ENCODE measurements around the gene MYBPHL.

The MYBPHL gene

DNA sequence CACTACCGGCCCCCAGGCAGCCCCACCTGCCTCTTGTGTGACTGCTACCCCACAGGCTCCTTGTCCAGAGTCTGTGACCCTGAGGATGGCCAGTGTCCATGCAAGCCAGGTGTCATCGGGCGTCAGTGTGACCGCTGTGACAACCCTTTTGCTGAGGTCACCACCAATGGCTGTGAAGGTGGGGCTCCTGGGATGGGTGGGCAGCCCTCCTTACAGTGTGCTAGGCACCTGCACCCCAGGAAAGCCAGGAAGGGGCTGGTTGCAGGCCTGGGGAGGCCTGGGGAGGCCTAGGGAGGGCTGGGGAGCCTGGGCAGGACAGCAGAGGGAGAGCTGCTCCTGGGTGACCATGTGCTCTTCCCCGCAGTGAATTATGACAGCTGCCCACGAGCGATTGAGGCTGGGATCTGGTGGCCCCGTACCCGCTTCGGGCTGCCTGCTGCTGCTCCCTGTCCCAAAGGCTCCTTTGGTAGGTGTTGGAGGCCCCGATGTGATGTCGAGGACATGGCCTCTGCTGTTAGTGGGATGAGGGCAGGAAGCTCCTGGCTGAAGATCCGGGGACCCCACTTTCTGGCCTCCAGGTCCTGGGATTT is 41.0 kb downstream of the MYBPHL start:
- no peak for DNase-seq (ENCODE audit: low spot score)

DNA sequence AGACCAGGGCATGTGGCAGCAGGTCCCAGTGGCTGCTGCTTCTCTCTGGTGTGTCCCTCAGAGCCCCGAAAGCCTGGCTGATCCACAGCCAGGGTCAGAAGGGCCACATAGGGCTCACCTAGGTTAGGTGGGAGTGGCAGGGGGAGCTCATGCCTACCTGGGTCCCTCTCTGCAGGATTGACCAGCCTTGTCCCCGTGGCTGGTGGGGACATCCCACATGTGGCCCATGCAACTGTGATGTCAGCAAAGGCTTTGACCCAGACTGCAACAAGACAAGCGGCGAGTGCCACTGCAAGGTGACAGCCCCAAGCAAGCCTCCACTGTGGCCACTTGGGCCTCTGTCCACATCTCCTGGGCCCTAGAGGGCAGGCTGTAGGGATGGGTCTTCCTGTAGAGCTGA is 41.8 kb downstream of the MYBPHL start:
- DNase-seq (ENCODE audit: low spot score) = no peak

DNA sequence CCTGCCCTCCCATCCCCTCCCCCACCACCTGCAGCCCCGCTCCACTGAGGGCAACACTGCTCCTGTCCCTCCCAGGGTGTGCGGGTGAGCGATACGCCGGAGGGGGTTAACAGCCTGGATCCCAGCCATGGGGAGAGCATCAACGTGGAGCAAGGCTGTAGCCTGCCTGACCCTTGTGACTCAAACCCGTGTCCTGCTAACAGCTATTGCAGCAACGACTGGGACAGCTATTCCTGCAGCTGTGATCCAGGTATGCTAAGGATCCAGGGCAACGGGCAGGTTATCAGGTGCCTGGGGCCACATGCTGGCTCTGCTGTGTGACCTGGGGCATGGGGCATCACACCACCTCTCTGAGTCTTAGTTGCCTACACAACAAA is 42.4 kb downstream of the MYBPHL start:
- DNase-seq (ENCODE audit: low spot score) = no peak

DNA sequence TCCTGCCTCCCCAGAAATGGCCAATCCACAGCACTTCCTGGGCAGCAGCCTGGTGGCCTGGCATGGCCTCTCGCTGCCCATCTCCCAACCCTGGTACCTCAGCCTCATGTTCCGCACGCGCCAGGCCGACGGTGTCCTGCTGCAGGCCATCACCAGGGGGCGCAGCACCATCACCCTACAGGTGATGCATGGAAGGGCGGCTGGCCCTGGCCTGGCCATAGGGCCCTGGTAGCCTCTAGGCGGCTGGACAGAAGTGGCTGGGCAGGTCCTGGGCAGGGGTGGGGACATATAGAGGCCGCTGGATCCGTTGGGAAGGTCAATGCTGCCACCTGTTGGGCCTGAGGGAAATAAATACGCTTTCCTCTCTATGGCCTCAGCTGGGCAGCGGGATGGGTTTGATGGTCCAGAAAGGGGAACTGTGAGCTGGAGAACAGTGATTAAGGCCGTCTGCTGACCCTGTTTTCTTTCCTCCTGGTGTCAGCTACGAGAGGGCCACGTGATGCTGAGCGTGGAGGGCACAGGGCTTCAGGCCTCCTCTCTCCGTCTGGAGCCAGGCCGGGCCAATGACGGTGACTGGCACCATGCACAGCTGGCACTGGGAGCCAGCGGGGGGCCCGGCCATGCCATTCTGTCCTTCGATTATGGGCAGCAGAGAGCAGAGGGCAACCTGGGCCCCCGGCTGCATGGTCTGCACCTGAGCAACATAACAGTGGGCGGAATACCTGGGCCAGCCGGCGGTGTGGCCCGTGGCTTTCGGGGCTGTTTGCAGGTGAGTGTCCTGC is 43.0 kb downstream of the MYBPHL start:
- DNase-seq (ENCODE audit: low spot score) = peak; percentile 87

DNA sequence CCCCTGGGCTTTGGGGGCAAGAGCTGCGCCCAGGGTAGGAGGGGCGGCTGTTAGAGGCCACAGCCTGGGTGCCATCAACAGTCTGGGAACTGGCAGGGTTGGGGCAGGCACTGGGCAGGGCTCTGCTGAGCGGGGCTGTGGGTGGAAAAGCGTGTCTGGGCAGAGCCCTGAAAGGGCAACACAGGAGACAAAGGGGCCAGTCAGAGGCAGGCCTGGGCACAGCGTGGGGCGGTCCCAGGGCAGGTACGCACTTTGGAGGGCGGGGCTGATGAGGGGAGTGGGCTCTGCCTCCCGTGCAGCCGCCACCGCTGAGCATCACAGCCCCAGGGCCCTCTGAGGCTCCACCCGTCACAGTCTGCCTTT is 43.6 kb downstream of the MYBPHL start:
- DNase-seq (ENCODE audit: low spot score) = no peak

DNA sequence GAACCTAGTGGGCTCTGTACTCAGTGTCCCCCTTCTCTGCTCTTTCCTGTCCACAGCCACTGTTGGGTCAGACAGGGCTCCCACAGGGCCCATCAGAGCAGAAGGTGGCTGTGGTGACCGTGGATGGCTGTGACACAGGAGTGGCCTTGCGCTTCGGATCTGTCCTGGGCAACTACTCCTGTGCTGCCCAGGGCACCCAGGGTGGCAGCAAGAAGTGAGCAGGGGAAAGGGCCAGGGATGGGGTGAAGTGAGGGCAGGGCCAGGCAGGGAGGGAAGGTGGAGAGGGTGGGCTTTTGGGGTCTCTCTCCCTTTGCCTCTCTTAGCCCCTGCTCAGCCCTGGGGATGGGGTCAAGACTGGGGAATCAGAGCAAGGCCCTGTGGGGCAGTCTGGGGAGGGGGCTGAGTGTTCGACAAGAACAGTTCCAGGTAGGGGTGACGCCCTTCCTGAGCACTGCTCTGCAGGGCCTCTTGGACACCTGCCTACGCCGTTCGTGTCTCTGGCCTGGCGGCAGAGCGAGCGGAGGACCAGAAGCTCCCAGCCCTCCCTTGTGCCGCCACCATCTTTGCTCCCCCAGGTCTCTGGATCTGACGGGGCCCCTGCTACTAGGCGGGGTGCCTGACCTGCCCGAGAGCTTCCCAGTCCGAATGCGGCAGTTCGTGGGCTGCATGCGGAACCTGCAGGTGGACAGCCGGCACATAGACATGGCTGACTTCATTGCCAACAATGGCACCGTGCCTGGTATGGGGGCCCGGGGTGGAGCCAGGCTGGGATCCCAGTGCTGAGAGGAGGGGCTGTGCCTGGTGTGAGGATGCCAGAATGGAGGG is 44.4 kb downstream of the MYBPHL start:
- DNase-seq (ENCODE audit: low spot score) = no peak

DNA sequence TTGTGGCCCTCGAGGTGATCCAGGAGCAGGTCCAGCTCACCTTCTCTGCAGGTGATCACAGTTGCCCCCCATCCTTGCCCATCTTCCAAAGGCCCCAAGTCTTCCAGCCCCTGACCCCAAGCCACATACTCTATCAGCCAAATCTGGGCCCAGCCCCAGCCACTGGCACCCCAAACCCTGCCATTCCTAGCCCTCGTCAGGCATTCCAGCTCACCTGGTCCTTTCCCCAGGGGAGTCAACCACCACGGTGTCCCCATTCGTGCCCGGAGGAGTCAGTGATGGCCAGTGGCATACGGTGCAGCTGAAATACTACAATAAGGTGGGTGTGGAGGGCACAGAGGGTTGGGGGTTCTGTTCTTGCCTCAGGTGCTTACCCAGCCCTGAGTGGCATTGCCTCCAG is 45.2 kb downstream of the MYBPHL start:
- no peak for DNase-seq (ENCODE audit: low spot score)

DNA sequence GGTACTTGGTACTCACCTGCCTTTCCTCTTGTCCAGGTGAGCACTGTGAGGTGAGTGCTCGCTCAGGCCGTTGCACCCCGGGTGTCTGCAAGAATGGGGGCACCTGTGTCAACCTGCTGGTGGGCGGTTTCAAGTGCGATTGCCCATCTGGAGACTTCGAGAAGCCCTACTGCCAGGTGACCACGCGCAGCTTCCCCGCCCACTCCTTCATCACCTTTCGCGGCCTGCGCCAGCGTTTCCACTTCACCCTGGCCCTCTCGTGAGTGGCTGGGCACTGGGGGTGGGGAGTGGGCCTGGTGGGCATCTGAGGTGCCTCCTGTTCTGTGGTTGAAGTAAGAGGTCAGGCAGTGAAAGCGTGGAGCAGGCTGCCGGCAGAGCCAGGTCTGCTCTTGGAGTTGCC is 45.8 kb downstream of the MYBPHL start:
- DNase-seq (ENCODE audit: low spot score) = no peak

DNA sequence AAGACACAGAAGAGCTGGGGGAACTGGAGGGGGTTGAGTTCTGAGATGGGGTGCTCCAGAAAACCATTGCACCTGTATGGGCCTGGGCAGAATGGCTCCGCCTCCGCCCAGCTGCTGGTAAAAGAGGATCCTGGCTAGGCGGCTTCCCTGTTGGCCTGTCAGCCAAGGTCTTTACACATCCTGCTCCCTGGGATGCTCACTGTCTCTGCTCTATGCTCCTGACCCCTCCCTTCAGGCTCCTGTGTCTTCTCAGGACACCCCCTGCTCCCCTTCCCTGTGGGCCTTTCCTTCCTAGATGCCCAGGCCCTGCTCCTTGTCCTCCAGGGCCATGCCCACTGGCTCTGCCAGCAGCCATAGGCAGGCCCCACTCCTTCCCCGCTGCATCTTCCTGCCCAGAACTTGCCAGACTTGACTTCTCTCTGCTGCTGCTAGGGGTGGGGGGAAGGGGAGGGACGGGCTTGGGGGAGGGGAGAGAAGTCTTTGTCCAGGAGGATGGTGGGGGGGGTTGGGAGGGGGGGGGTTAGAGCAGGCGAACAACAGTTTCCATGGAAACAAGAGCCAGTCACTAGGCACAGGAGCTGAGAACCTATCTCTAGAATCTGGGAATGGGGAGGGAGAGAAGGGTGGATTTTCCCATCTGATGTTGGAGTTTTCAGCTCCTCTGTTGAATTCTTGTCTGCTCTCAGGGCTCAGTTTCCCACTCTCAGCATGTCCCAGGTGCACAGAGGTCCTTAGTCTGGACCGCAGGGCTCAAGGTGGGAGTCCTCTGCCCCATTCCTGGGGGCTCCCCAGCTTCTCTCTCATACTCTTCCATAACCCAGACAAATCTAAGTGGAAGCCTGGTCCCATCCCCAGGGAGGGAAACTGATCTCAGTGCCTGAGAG is 46.9 kb downstream of the MYBPHL start:
- no peak for DNase-seq (ENCODE audit: low spot score)

DNA sequence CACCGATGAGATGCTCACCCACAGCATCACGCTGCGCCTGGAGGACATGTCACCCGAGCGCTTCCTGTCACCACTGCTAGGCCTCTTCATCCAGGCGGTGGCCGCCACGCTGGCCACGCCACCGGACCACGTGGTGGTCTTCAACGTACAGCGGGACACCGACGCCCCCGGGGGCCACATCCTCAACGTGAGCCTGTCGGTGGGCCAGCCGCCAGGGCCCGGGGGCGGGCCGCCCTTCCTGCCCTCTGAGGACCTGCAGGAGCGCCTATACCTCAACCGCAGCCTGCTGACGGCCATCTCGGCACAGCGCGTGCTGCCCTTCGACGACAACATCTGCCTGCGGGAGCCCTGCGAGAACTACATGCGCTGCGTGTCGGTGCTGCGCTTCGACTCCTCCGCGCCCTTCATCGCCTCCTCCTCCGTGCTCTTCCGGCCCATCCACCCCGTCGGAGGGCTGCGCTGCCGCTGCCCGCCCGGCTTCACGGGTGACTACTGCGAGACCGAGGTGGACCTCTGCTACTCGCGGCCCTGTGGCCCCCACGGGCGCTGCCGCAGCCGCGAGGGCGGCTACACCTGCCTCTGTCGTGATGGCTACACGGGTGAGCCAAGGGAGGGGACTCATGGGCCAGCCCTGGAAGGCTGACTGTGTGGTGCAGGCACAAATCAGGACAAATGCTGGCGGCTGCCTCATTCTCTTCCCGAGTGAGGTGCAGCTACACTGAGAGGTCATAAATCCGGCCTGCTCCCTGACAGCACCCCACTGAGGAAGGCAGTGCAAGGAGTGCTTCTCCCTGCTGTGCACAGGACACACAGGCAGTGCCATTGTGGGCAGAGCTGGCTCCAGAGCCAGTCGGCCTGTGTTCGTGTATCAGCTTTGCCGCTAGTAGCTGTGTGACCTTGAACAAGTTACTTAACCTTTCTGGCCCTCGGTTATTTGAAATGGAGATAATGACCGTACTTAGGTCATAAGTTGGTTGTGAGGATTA is 48.0 kb downstream of the MYBPHL start:
- DNase-seq (ENCODE audit: low spot score) = no peak

DNA sequence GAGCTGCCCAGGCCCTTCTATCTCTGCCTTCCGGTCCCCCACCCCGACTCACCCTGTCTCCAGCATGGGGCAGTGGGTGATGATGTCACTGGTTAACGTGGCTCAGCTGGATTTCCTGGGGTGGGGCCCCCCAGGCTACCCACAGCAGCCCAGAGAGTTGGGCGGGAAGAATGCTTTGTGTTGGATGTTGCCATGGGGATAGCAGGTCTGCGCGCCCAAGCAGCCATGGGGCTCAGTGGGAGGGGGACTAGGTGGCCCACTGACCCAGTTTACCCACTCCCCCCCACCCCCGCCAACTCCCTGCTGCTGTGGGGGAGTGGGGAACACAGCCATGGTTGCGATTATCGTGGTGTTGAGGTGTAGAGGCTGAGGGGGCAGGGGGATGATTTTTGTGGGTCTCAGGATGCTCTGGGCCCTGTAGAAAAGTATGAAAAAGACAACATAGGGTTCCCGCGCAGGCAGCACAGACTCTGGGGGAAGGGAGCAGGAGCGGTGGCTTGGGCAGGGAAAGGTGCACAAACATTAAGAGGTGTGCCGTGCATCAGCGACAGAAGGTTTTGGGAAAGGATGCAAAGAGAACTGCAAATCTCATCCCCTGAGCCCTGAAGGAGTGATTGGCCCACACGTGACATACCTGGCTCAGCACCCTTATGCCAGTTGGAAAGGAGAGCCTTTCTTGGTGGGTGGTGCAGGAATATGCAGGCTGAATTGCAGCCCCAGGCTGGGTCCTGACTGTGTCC is 49.0 kb downstream of the MYBPHL start:
- no peak for DNase-seq (ENCODE audit: low spot score)

DNA sequence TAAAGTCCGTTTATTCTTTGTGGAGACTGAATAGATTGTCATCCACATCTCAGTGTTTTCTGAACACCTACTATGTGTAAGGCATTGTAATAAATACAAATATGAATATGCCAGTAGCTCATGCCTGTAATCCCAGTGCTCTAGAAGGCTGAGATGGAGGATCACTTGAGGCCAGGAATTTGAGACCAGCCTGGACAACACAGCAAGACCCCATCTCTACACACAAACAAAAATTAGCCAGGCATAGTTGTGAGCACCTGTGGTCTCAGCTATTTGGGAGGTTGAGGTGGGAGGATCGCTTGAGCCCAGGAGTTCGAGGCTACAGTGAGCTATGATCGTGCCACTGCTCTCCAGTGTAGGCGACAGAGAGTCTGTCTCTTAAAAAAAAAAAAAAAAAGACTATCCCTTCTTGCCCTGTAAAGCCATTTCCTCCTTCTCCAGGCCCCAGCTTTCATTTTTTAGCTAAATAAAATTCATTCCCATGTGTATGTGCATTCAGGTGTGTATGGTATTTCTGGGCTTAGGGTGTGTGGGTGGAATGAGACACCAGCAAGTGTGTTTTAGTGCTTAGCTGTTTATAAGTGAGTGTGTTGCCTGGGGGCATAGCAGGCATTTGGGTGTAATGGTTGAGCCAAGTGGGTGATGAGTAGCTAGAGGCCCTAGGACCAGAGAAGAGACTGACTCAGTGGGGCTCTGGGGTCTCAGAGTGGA is 49.7 kb downstream of the MYBPHL start:
- no peak for DNase-seq (ENCODE audit: low spot score)

DNA sequence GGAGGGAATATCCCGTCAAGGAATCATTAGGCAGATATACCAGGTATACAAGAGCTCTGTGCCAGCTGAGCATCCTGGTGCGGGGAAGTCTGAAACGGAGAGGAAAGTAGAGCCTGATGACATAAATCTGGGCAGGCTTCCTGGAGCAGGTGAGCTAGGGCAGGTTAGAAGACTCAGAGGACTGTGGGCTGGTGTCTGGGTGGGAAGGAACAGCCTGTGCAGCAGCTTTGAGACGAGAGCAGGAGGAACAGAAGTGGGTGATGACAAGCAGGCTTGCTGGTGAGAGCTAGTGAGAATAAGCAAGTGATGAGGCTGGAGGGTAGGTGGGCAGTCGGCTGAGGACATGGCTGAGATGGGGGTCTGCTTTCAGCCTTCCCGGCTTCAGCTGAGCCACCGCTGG is 50.7 kb downstream of the MYBPHL start:
- DNase-seq (ENCODE audit: low spot score) = no peak

DNA sequence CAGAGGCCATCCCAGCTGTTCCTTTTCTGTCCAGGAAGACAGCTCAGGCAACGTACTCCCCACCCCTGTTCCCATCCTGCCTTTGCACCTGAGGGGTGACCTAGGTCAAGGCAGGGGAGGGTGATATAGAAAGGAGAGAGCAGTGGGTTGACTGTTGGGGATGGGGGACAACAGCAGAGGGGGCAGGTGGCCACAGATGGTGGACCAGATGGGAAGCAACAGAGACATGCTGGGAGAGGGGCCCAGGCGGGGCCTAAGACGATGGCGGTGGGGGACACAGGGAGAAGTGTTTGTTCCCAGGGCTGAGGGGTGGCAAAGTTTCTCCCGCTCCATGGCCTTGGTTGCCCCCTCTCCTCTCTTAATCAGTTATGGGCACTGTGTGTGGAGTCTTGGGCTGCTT is 51.1 kb downstream of the MYBPHL start:
- no peak for DNase-seq (ENCODE audit: low spot score)

DNA sequence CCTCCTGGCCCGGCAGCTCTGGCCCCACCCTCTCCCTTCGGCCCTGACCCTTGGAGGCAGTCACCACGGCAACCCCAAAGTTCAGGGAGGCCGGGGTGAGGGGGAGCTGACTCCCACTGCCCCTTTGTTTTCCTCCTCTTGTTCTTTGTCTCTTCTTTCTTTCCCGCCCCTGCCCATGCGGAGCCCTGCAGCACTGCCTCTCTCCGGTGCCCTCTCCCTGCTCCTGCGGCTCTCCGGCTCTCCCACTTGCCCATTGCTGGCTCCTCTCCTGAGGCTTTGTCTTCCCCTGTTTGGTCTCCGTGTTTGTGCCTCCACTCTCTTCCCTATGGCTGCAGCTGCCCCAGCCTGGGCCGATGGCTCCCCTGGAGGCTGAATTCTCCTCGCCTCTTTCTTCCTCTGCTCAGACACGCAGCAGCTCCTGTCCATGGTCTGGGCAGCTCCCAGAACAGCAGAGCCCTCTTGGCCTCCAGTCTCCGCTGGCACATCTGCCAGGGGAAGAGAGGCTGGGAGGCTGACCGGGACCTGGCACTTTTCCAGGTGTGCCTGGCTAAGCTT is 51.6 kb downstream of the MYBPHL start:
- no peak for DNase-seq (ENCODE audit: low spot score)

DNA sequence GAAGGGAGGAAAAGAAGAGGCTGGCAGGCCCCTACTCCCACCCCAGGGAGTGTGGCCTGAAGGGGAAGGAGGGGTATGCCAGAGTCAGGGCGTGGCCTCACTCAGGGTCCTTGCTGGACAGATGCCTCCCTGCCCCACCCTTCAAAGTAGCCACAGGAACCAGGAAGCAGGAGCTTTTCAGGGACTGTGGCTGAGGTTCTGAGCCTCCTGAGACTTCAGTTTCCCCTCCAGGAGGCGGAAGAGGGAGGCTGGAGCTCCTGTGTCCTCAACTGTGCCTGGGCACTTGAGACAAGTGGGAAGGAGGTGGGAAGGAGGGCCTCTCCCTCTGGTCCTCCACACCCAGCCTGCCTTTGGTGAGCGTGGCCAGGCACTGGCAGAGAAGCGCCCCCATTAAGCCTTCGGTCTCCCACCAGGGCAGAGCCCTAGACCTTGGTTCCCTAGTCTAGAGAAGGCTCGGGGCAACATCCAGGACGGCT is 52.2 kb downstream of the MYBPHL start:
- DNase-seq (ENCODE audit: low spot score) = no peak

DNA sequence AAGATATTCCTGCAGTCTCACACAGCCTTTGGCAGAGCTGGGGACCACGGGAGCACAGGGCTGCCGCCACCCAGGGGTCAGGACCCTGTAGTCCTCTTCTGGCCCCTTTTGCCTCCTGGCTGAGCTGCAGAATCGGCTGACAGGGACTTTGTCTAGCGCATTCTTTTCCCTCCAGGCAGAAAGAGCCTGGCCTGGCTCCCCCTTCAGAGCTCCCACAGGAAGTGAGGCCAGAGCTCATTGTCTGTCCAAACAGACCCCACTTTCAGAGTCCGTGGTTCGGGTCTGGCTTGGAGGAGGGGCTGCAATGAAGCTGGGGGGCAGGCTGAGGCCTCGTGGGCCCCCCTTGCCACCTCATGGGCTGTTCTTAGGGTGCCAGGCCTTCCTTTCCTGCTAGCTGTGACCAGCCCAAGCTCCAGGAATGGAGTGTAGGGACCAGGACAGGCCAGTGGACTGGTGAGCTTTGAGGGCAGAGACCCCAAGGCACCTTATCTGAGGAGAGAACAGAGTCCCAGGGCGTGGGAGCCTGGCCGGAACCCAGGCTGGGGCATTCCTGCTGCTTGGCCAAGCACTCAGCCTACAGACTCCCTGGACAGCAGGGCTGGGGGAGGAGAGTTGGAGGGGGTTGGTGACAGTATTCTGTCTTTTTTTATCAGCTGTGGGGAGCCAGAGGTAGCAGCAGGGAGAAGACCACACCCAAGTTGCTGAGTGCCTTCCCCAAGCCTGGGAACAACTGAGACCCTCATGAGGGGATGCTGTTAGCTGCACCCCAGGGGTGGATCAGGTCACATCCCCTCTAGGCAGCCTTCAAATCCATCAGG is 52.8 kb downstream of the MYBPHL start:
- DNase-seq (ENCODE audit: low spot score) = no peak

Data from D341Med (cell line).